ENCODE measurements around the gene BRINP3. TPM values are rescaled to one million over a fixed set of nuclear protein-coding genes. Genes with fewer than 3 reads are reported as not detected.

The BRINP3 gene
- total RNA-seq, 1 experiment from 2014 or later, result not detected

DNA sequence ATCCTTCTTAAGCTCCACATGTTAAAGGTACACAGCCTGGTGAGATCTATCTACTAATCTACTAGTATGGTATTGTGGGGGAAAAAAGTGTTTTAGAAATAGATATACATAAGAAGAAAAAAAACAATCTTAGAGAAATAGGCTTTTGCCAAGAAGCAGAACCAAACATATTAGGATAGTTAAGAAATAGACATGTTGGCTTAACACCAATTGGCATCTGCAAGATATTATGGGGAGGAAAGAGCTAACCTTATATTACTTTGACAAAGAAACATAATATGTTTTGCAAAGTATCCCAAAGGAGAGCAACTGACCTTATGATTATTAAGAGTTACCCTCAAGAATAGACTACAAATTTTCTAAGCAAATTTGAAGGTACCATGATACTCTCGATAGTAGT, 202.9 kb downstream of the BRINP3 start:
- H3K4me3 Mint-ChIP-seq, result no peak overlapping the region
- H2BK15ac ChIP-seq (ENCODE audit: low read depth, low read length), result no peak overlapping the region
- H2BK5ac ChIP-seq (ENCODE audit: insufficient read length, low read length), result no peak overlapping the region
- no CpG with 5 or more reads among the region's 1 CpG for WGBS (ENCODE audit: extremely low coverage, insufficient read length, low lambda C conversion rate)
- H3K79me2 ChIP-seq (ENCODE audit: insufficient read depth, low read length), result no peaks in the 10 kb centered on the region
- H3K9me3 ChIP-seq (ENCODE audit: control insufficient read depth, low read depth, low read length), result no peaks in the 10 kb centered on the region
- TF ChIP-seq, protein P1, sequence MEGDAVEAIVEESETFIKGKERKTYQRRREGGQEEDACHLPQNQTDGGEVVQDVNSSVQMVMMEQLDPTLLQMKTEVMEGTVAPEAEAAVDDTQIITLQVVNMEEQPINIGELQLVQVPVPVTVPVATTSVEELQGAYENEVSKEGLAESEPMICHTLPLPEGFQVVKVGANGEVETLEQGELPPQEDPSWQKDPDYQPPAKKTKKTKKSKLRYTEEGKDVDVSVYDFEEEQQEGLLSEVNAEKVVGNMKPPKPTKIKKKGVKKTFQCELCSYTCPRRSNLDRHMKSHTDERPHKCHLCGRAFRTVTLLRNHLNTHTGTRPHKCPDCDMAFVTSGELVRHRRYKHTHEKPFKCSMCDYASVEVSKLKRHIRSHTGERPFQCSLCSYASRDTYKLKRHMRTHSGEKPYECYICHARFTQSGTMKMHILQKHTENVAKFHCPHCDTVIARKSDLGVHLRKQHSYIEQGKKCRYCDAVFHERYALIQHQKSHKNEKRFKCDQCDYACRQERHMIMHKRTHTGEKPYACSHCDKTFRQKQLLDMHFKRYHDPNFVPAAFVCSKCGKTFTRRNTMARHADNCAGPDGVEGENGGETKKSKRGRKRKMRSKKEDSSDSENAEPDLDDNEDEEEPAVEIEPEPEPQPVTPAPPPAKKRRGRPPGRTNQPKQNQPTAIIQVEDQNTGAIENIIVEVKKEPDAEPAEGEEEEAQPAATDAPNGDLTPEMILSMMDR (conservative IDR thresholded peaks at IDR 0.05), result no peak
- H3K18ac ChIP-seq (ENCODE audit: insufficient read length, low read depth, low read length), result no peak overlapping the region
- H3K36me3 Mint-ChIP-seq (ENCODE audit: insufficient read depth in 1 of 3, low read depth in 3 of 3), result no peaks in the 10 kb centered on the region
- no peak overlapping the region for H3K4ac ChIP-seq (ENCODE audit: low read depth, low read length)
- H4K91ac ChIP-seq (ENCODE audit: insufficient read length, low read depth, low read length), result no peak overlapping the region
- no peak overlapping the region for H3K27ac ChIP-seq (ENCODE audit: insufficient read length, low read depth, low read length)
- no peak overlapping the region for H2BK120ac ChIP-seq (ENCODE audit: low read depth, low read length, poor library complexity, severe bottlenecking)
- H4K8ac ChIP-seq (replicated peaks; ENCODE audit: insufficient read length, low read depth, low read length), result no peak overlapping the region
- H3K56ac ChIP-seq (ENCODE audit: insufficient read length, low read depth, low read length), result no peak overlapping the region
- H4K20me1 ChIP-seq (ENCODE audit: control insufficient read depth, insufficient read depth, insufficient read length), result no peaks in the 10 kb centered on the region
- no peak overlapping the region for H3K14ac ChIP-seq (ENCODE audit: insufficient read depth, low read length)
- H3K23me2 ChIP-seq (ENCODE audit: insufficient read length, low read depth, low read length, poor library complexity, severe bottlenecking), result no peaks in the 10 kb centered on the region
- H3K23ac ChIP-seq (ENCODE audit: insufficient read length, low read depth, low read length), result no peak overlapping the region
- H2BK20ac ChIP-seq (ENCODE audit: low read depth, low read length, poor library complexity, severe bottlenecking), result no peak overlapping the region
- no peak overlapping the region for H2BK12ac ChIP-seq (ENCODE audit: insufficient read length, low read depth, low read length)
- no peaks in the 10 kb centered on the region for H3K4me1 Mint-ChIP-seq
- H3K4me2 ChIP-seq (ENCODE audit: insufficient read depth, insufficient read length, low read length), result no peak overlapping the region
- no peak overlapping the region for H3K27ac Mint-ChIP-seq
- no peaks in the 10 kb centered on the region; the same call in 1 of the 2 replicates for H3K27me3 Mint-ChIP-seq (ENCODE audit: low read depth)
- no peak overlapping the region for H3K9ac ChIP-seq (ENCODE audit: extremely low read depth, insufficient read length, low read length)
- H2AFZ ChIP-seq (ENCODE audit: low read length), result no peak overlapping the region
- H2AK5ac ChIP-seq (ENCODE audit: insufficient read length, low read length), result no peak overlapping the region
- no peaks in the 10 kb centered on the region for H3K27me3 ChIP-seq (ENCODE audit: insufficient read depth, low read length)
- H3K9me3 Mint-ChIP-seq, result no peaks in the 10 kb centered on the region
- no peaks in the 10 kb centered on the region for H3K4me1 ChIP-seq (ENCODE audit: insufficient read depth, low read length)
- H4K5ac ChIP-seq (ENCODE audit: insufficient read length, low read depth, low read length), result no peak overlapping the region
- no peak for DNase-seq
- H3T11ph ChIP-seq (ENCODE audit: low read length), result no peak overlapping the region
- H3K79me1 ChIP-seq (ENCODE audit: insufficient read depth, low read depth, low read length, poor library complexity, severe bottlenecking), result no peaks in the 10 kb centered on the region
